ENCODE results near the gene HEXIM2.

HEXIM2 gene

GRCh38 chr17:45171338-45172231 lies 9.9 kb downstream of the HEXIM2 start:
- Mint-ChIP-seq H3K4me1 (peaks cover 49% of the 10 kb centered on the region), H3K9me3 (no peaks in the 10 kb centered on the region), H3K4me3 (peak overlapping the region; percentile 50 to 71 (median 61)), H3K27me3 (ENCODE audit: low read depth) (no peaks in the 10 kb centered on the region), H3K36me3 (ENCODE audit: low read depth) (peaks cover 19% of the 10 kb centered on the region), H3K27ac (peak overlapping the region; percentile 99)
- no peak for TF ChIP-seq CTCF (IDR thresholded peaks at IDR 0.05; ENCODE audit: unreplicated experiment in 3 of 3)

- H3K27ac Mint-ChIP-seq = peak overlapping the region; percentile 99
- TF ChIP-seq CTCF (IDR thresholded peaks at IDR 0.05; ENCODE audit: unreplicated experiment in 3 of 3) = no peak
- H3K9me3 Mint-ChIP-seq = no peaks in the 10 kb centered on the region
- H3K36me3 Mint-ChIP-seq (ENCODE audit: low read depth) = peaks cover 19% of the 10 kb centered on the region
- H3K4me3 Mint-ChIP-seq = peak overlapping the region; percentile 19 to 71 (median 50)
- peaks cover 49% of the 10 kb centered on the region for H3K4me1 Mint-ChIP-seq
- H3K27me3 Mint-ChIP-seq (ENCODE audit: low read depth) = no peaks in the 10 kb centered on the region
Observed at GRCh38 chr17:45172232-45172540, 10.5 kb downstream of the HEXIM2 start.

GRCh38 chr17:45172541-45173286 lies 11.0 kb downstream of the HEXIM2 start:
- H3K27me3 Mint-ChIP-seq (ENCODE audit: low read depth) = no peaks in the 10 kb centered on the region
- peaks cover 19% of the 10 kb centered on the region for H3K36me3 Mint-ChIP-seq (ENCODE audit: low read depth)
- peaks cover 49% of the 10 kb centered on the region for H3K4me1 Mint-ChIP-seq
- peak overlapping the region; percentile 19 to 71 (median 63) for H3K4me3 Mint-ChIP-seq
- peak overlapping the region; percentile 99 for H3K27ac Mint-ChIP-seq
- no peak for TF ChIP-seq CTCF (IDR thresholded peaks at IDR 0.05; ENCODE audit: unreplicated experiment in 3 of 3)
- H3K9me3 Mint-ChIP-seq = no peaks in the 10 kb centered on the region

- no peaks in the 10 kb centered on the region for H3K9me3 Mint-ChIP-seq
- peak overlapping the region in 1 of 3 experiments; percentile 36 for H3K4me3 Mint-ChIP-seq
- H3K4me1 Mint-ChIP-seq = peaks cover 38% of the 10 kb centered on the region
- H3K36me3 Mint-ChIP-seq (ENCODE audit: low read depth) = peaks cover 2% of the 10 kb centered on the region
- TF ChIP-seq CTCF (IDR thresholded peaks at IDR 0.05; ENCODE audit: unreplicated experiment in 3 of 3) = no peak
- peak overlapping the region; percentile 84 to 96 (median 91) for H3K27ac Mint-ChIP-seq
- no peaks in the 10 kb centered on the region for H3K27me3 Mint-ChIP-seq (ENCODE audit: low read depth)
Observed at GRCh38 chr17:45175759-45176115, 14.1 kb downstream of the HEXIM2 start.

GRCh38 chr17:45177563-45177962 lies 15.9 kb downstream of the HEXIM2 start:
- H3K27ac Mint-ChIP-seq = peak overlapping the region in 2 of 3 experiments; percentile 41 to 57
- no peak for TF ChIP-seq CTCF (IDR thresholded peaks at IDR 0.05; ENCODE audit: unreplicated experiment in 3 of 3)
- H3K4me3 Mint-ChIP-seq = no peak overlapping the region
- peaks cover 20% of the 10 kb centered on the region for H3K4me1 Mint-ChIP-seq
- no peaks in the 10 kb centered on the region for H3K36me3 Mint-ChIP-seq (ENCODE audit: low read depth)
- no peaks in the 10 kb centered on the region for H3K9me3 Mint-ChIP-seq
- H3K27me3 Mint-ChIP-seq (ENCODE audit: low read depth) = no peaks in the 10 kb centered on the region

All from nephron (organoid).